GM21786 (cell line): Measurements from ENCODE around the gene GPATCH1.
A peak's percentile ranks its signal among the peaks of the same experiment; 100 is the strongest.
"Not testable (repeated sequence)": the region's sequence is repeated elsewhere in the genome, so short reads cannot be mapped to it uniquely, and the experiment has no call there.

Source experiments
- ATAC-seq: cut with Tn5 transposase; IDR thresholded peaks from one replicate; pipeline ENCODE4 v1.9.1; 2021; ENCODE audit not compliant: unreplicated experiment

Gene GPATCH1

GRCh38 chr19:33157906-33158305, 76.9 kb downstream of the GPATCH1 start:
- no peak for ATAC-seq

GRCh38 chr19:33158365-33158764, 77.4 kb downstream of the GPATCH1 start:
- ATAC-seq: no peak

DNA sequence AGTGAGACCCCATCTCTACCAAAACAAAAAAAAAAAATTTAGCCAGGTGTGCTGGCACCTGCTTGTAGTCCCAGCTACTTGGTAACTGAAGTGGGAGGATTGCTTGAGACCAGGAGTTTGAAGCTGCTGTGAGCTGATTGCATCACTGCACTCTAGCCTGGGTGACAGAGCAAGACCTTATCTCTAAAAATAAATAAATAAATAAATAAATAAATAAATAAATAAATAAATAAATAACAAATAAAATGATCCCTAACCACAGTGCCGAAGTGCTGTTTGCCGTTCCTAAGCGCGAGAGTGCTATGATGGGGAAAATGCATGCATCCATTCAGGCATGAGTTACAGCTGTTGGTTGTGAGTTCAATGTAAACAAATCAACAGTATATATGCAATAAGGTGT, 78.2 kb downstream of the GPATCH1 start:
- no peak for ATAC-seq

DNA sequence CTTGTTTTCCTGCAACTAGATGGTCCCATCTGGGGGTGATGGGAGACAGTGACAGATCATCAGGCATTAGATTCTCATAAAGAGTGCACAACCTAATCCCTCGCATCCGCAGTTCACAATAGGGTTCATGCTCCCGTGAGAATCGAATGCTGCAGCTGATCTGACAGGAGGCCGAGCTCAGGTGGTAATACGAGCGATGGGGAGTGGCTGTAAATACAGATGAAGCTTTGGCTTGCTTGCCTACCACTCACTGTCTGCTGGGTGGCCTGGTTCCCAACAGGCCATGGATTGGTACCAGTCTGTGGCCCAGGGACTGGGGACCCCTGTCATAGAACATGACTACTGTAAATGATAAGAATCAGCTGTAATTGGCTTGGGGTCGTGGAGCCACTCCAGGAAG, 78.9 kb downstream of the GPATCH1 start:
- peak; percentile 6 for ATAC-seq

DNA sequence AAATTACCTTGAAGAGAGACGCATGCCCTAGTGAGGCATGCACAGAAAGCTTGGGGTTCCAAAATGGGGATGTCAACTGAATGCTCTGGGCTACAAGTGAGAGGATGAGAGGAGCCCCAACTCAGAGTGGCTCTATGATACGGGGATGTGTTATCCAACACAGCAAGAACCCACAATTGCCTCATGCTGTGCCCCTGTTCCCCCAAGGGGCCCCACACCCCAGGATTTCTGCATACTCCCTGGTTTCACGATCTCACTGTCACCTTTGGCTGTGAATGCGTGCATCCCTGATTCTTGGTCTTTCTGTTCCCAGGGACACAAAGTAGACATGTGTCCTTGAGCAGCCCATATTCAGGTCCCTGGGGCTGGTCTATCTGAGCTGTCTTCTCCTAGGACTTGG, 80.2 kb downstream of the GPATCH1 start:
- ATAC-seq: no peak

DNA sequence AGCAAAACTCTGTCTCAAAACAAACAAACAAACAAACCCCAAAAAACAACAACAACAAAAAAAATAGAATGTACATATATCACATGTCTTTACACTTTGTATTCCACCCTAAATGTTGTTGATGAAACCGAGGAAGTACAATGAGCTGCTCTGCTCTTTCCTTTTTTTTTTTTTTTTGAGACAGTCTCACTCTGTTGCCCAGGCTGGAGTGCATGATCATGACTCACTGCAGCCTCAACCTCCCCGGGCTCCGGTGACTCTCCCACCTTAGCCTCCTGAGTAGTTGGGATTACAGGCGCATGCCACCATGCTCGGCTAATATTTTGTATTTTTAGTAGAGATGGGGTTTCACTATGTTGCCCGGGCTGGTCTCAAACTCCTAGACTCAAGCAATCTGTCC, 82.5 kb downstream of the GPATCH1 start:
- no peak for ATAC-seq

GRCh38 chr19:33166037-33166436, 85.1 kb downstream of the GPATCH1 start:
- not testable (repeated sequence) for ATAC-seq

GRCh38 chr19:33167438-33167837, 86.5 kb downstream of the GPATCH1 start:
- no peak for ATAC-seq

- no peak for ATAC-seq
These were observed 87.5 kb downstream of the GPATCH1 start for GRCh38 chr19:33168528-33168927.

GRCh38 chr19:33171222-33171795, 90.3 kb downstream of the GPATCH1 start:
- ATAC-seq: no peak

DNA sequence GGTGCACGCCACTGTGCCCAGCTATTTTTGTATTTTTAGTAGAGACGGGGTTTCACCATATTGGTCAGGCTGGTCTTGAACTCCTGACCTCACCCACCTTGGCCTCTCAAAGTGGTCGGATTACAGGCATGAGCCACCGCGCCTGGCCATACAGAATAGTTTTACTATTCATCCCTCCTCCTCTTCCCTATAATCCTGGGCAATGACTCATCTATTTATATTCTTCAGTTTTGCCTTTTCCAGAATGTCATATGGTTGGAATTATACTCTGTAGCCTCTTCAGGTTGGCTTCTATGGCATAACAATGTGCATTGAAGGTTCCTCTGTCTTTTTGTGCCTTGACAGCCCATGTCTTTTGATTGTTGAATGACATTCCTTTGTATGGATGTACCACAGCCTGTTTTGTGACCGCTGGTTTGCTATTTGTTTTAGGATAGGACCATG, 91.0 kb downstream of the GPATCH1 start:
- no peak for ATAC-seq

- ATAC-seq: no peak
These were observed 93.2 kb downstream of the GPATCH1 start for GRCh38 chr19:33174186-33174585.

GRCh38 chr19:33175156-33175782, 94.3 kb downstream of the GPATCH1 start:
- ATAC-seq: no peak

GRCh38 chr19:33175886-33176669, 95.1 kb downstream of the GPATCH1 start:
- ATAC-seq: no peak

GRCh38 chr19:33176670-33177416, 95.9 kb downstream of the GPATCH1 start:
- ATAC-seq: peak; percentile 77

- ATAC-seq: peak; percentile 21
These were observed 96.5 kb downstream of the GPATCH1 start for GRCh38 chr19:33177417-33177979.
